Hair follicle dermal papilla cell (primary cell): ENCODE data around the gene CAMK1. TPM values are rescaled to one million over a fixed set of nuclear protein-coding genes. Genes with fewer than 3 reads are reported as not detected.

Experiments used
- total RNA-seq: library from RNA; depleted of rRNA; stranded (reverse); fragments of >200 nt; gene quantifications from 2 replicates; pipeline ENCODE4 v1.2.3, GENCODE V29; 2012

CAMK1 gene
- 24.0 and 24.9 TPM in 2 replicates for total RNA-seq

GRCh38 chr3:9769426-9770275 lies at the start of gene CAMK1:
TSS of gene CAMK1 (minus strand) at chr3:9769947. CDS start at chr3:9767749, 2,198 bp downstream.

GRCh38 chr3:9809615-9810432 lies 40.1 kb upstream of the CAMK1 start, which contains the start of gene TTLL3:
TSS of gene TTLL3 (plus strand) at chr3:9810262. CDS start at chr3:9810662, 400 bp downstream.

GRCh38 chr3:9792405-9793160 lies 22.8 kb upstream of the CAMK1 start, which contains the start of the genes ARPC4 and TADA3:
TSS of gene ARPC4 (plus strand) at chr3:9793082. CDS start at chr3:9793122, 40 bp downstream.
TSS of gene TADA3 (minus strand) at chr3:9792473. CDS start at chr3:9791466, 1,007 bp downstream.

GRCh38 chr3:9749645-9750555 lies 19.8 kb downstream of the CAMK1 start, which contains the start of gene OGG1:
TSS of gene OGG1 (plus strand) at chr3:9749952. CDS start at chr3:9750287, 335 bp downstream.

GRCh38 chr3:9731206-9732079 lies 38.3 kb downstream of the CAMK1 start, which contains the start of gene BRPF1:
TSS of gene BRPF1 (plus strand) at chr3:9731735. CDS start at chr3:9734141, 2,406 bp downstream.

Other genes with a start within 250 kb of the CAMK1 start
- gene LHFPL4, start 216.1 kb downstream of the CAMK1 start, total RNA-seq, result 0.12 TPM in 1 of 2 replicates, not detected in the other
- 38.1 and 44.3 TPM in 2 replicates for gene MTMR14, start 120.4 kb downstream of the CAMK1 start, total RNA-seq
- gene CPNE9, start 66.1 kb downstream of the CAMK1 start, total RNA-seq, result not detected in 2 replicates
- 25.6 and 27.0 TPM in 2 replicates for gene BRPF1, start 38.2 kb downstream of the CAMK1 start, total RNA-seq
- gene OGG1, start 20.0 kb downstream of the CAMK1 start, total RNA-seq, result 35.4 and 38.3 TPM in 2 replicates
- gene TADA3, start 22.5 kb upstream of the CAMK1 start, total RNA-seq, result 94.1 and 96.5 TPM in 2 replicates
- gene ARPC4, start 23.1 kb upstream of the CAMK1 start, total RNA-seq, result 190 and 236 TPM in 2 replicates
- gene TTLL3, start 40.3 kb upstream of the CAMK1 start, total RNA-seq, result 40.9 and 45.4 TPM in 2 replicates
- 30.3 and 33.2 TPM in 2 replicates for gene RPUSD3, start 74.1 kb upstream of the CAMK1 start, total RNA-seq
- gene CIDEC, start 110.3 kb upstream of the CAMK1 start, total RNA-seq, result not detected in 2 replicates
- gene JAGN1, start 120.7 kb upstream of the CAMK1 start, total RNA-seq, result 28.4 and 30.7 TPM in 2 replicates
- gene IL17RE, start 132.9 kb upstream of the CAMK1 start, total RNA-seq, result 3.2 and 6.9 TPM in 2 replicates
- gene IL17RC, start 147.2 kb upstream of the CAMK1 start, total RNA-seq, result 63.6 and 69.1 TPM in 2 replicates
- 20.1 and 29.8 TPM in 2 replicates for gene CRELD1, start 163.9 kb upstream of the CAMK1 start, total RNA-seq
- 4.9 and 6.0 TPM in 2 replicates for gene PRRT3, start 182.5 kb upstream of the CAMK1 start, total RNA-seq
- 37.6 and 69.6 TPM in 2 replicates for gene EMC3, start 216.9 kb upstream of the CAMK1 start, total RNA-seq